ENCODE data around the gene SMIM44.
A peak's percentile ranks its signal among the peaks of the same experiment; 100 is the strongest.

Gene SMIM44

DNA sequence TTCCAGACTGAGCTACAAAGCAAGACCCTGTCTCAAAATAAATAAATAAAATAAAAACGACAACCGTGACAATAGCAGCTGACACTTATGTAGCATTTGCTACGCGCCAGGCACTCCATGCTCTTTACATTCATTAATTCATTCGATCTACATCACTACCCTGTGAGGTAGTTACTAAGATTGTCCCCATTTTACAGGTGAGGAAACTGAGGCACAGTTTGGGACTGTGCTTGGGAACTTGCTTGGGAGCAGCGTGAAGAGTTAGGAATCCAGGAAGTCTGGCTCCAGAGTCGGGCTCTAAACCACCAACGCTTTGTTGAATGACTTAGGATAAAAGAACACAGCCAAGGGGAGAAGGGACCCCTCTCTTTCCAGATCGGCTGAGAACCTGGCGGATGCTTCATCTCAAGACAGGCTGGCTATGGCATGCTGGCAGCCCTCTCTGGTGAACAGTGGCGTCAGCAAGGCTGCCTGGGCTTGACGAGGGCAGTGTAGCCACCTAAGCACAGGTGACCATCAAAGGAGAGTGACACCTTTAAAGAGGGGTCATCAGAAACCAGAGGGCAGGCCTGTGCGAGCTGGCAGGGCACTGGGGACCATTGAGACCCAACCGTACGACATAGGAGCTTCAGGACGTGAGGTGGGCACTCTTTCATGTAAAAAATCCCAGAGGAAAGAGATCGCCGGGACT, 16.6 kb upstream of the SMIM44 start:
- DNase-seq, result no peak

DNA sequence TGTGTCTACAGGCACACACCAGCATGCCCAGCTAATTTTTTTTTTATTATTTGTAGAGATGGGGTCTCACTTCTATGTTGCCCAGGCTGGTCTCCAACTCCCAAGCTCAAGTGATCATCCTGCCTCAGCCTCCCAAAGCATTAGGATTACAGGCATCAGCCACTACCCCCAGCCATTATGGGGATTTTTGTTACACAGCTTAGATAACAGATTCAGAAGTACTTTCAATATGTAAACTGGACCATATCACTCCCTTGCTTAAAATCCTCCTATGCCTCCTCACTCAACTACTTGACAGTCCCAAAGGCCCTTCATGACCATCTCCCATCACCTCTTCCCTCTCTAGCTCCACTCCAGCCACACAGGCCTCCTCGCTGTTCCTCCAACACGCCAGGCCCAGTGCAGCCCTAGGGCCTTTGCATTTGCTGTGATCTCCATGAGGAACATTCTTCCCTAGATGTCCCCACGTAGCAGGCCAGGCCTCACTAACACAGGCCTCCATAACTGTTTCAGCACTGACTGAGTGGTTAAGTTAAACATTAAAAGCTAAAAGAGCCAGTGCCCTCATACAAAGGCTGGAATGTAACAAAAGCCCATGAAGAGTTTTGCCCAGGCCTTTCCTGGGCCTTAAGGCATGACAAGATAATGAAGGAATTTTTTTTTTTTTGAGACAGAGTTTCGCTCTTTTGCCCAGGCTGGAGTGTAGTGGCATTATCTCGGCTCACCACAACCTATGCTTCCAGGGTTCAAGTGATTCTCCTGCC, 14.7 kb upstream of the SMIM44 start:
- no peak for DNase-seq

DNA sequence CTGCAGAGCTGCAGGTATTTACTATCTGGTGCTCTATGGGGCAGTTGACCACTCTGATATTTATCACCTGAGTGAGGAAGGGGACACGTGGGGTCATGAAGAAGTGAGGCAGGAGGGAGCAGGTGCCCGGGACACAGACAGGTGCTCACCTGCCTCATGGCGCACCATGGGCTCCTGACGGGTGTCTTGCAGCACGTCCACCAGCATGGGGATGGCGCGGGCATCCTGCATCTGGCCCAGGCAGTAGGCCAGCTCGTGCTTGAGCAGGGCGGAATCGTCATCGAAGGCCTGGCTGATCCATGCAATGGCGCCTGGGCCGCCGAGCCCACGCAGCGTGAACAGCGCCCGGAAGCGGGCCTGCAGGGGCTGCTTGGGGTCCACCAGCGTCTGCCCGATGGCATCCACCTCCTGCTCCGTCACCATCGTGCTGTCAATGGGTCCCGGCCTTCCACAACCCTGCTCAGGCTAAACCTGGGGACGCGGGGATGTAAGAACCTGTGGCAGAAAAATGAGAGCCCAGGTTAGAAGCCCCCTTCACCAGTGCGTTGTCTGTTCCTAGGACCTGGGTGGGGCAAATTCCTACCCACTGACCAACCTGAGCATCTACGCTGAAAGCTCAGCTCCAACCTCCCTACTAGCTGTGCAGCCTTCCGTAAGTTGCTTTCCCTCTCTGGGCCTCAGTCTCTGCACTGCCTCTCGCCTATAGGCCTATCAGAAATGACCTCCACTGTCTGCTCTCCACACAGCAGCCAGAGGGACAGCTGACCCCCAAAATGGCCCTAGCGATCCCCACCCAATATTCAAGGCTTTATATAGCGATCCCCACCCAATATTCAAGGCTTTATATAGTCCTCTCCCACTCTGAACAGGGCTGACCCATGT, 13.4 kb upstream of the SMIM44 start:
- DNase-seq, result no peak

DNA sequence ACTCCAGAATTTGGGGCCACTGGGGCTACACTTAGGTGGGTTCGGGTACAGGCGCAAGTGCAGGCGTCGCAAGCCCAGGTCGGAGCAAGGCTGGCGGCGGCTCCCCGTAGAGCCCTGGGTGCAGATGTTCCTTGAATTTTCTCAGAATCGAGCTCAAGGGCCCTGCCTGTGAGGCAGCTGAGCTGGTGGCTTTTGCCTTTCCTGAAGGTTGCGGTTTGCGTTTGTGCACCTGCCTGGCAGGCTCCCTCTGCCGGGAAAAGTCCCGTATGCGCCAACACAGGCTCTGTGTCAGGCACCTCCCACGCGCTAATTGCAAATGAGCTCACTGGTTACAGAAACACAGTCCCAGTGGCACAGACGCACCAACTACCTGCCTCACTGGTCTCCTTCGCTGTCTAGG, 11.3 kb upstream of the SMIM44 start:
- DNase-seq, result peak; percentile 73

DNA sequence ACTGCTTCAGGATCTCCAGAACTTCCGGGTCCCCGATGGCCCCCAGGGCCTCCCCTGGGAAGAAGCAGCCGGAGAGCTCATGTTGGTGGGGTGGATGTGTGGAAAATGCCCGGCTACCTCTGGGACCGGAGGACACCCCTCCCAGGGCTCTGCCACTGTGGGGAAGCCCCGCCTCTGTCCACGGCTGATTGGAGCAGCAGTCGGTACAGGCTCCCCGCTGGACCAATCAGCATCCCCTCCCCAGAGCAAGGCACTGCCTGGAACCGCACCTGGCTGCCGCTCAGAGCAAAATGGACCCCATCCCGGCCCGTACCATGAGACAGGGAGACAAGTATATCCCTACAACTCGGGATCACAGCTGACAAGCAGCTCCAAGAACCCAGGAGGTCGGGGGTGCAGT, 10.8 kb upstream of the SMIM44 start:
- DNase-seq, result peak; percentile 60

DNA sequence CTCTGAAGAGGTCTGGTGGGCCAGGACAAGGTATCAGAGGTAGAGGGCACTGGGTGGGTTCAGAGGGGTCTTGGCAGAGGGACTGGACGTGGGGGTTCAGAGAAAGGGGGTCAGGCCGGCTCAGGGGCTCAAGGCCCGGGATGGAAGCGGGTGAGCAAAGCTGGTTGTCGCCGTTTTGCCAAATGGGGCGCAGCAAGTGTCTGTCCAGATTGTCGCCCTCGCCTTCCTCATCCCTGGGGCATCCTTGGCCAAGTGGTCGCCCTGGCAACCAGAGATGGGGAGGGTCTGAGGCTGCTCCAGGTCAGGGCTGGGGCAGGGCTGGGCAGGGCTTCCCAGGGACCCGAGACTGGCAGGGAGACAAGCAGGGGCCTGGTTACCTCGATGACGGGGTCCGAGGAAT, 10.4 kb upstream of the SMIM44 start:
- DNase-seq, result no peak

DNA sequence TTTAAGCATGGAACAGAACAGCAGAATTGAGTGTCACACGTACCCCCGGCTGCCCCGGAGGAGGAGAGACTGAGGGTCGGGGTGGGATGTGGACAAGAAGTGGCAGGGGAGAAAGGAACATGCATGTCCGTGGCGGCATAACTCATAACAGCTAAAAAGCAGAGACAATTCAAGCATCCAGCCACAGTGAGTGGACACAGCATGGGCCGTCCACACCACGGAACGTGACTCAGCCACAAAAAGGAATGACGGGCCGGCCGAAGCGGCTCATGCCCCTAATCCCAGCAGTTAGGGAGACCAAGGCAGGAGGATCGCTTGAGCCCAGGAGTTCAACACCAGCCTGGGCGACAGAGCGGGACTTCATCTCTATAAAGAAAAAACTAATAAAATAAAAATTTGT, 9.7 kb upstream of the SMIM44 start:
- DNase-seq, result no peak

DNA sequence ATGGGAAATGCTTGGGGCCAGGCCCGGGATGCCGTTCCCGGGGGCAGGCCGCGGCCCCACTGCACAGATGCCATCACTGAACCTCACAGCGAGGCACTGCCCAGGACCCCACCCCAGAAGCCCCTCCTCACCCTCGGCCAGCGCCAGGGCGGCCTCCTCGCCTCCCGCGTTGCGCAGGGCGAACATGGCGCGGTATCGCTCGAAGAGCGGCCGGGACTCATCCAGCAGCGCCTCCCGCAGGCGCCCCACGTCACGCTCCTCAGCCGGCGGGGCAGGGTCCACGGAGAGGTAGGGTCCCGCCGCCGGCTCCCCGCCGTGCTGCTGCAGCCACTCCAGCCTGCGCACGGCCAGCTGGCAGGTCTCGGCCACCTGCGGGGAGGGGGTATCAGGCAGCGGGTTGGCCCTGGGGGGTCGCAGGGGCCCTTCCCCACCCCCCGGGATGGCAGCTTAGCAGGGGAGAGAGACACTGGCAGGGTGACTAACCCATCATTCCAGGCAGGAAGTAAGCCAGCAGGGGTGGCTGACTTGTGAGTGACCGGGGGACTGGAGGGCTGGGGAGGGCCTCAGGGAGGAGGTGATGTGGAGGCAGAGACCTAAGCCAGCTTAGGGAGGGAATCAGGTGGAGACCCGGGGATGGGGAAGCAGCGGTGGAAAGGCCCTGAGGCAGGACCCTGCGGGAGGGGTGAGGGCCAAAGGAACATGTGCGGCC, 9.0 kb upstream of the SMIM44 start:
- DNase-seq, result no peak

DNA sequence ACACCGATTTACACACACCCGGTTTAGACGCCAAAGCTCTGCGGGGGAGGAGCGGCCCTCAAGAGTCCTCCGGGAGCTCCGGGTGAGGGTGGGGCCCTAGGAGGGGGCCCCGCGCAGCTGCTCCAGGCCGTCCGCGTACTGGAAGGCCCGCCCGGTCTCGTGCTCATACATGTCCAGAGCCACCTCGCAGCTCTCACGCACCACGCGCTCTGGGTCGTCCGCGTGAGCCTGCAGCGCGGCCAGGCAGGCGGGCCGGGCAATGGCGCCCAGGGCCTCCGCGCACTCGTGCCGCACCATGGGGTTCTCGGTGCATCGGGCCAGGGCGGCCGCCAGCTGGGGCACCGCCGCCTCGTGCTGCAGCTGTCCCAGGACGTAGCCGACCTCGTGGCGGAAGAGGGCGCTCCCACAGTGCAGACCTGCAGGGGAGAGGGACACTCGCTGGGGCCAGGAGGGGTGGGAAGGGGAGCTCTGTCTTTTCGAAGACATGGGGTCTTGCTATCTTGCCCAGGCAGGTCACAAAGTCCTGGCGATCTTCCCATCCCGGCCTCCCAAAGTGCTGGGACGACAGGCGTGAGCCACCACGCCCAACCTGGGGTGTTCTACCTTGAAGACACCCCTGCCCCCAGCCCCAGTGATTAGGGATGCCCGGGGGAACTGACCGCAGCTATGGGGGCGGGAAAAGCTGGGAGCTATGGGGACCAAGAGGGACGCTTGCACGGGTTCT, 8.3 kb upstream of the SMIM44 start:
- no peak for DNase-seq

DNA sequence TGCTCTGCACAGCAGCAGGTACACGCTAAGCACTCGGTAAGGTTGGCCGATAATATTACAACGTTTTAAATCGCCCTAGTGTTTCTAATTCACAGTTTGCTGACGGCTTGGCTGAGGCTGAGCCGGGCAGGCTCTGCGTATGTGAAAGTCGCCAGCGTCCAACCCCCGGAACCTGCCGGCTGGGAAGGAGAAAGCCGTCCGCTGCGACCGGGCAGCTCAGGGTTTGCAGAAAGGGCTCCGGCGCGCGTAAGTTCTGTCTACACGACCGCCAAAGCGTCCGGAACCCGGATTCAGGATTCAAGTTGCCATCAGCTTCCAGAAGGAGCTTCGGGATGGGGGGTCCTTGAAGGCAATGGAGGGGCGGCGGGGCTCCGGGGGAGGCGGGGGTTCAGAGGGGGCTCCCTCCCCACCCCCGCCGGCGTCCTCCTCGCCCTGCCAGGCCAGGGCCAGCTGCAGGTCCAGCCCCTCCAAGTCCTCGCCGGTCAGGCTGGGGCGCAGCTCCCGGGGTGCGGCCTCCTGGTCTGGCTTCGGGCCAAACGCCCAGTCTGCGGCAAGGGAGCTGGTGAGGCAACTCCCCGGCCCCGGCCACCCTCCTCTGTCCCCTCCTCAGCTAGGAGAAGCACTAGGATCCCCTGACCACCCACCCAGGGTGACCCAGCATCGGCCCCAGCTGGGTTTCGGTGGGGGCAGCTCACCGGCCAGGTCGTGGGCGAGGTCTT, 575 bp downstream of the SMIM44 start:
- no peak for DNase-seq

DNA sequence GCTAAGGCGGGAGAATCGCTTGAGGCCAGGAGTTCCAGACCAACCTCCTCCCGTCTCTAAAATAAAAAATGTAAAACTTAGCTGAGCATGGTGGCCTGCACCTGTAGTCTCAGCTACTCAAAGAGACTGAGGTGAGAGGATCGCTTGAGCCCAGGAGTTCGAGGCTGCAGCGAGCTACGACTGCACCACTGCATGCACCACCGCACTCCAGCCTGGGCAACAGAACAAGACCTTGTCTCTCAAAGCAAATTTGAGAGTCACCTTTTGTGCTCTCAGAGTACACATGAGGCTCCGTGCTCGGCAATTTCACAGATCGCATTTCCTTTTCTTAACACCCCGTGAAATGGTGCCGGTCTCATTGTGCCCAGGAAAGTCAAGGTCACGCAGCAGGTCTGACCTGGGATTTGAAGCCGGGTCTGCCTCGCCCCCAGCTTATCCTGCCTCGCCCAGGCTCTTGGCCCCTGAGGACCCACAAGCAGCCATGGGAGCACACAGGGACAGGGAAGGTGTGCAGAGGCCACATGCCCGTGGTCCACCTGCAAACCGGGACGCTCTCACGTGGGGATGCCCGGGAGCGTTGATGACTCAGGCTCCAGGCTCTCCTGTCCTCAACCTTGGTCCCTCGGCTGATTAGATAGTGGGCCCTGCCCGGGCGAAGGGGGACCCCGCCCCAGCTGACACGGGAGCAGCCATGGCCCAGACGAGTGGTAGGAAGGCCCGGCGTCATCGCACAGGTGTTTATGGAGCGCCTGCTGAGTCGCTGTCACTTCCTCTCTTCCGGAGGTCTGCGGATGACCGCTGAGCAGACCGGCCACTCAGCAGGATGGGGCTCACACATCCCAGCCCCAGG, 1.8 kb downstream of the SMIM44 start:
- no peak for DNase-seq

DNA sequence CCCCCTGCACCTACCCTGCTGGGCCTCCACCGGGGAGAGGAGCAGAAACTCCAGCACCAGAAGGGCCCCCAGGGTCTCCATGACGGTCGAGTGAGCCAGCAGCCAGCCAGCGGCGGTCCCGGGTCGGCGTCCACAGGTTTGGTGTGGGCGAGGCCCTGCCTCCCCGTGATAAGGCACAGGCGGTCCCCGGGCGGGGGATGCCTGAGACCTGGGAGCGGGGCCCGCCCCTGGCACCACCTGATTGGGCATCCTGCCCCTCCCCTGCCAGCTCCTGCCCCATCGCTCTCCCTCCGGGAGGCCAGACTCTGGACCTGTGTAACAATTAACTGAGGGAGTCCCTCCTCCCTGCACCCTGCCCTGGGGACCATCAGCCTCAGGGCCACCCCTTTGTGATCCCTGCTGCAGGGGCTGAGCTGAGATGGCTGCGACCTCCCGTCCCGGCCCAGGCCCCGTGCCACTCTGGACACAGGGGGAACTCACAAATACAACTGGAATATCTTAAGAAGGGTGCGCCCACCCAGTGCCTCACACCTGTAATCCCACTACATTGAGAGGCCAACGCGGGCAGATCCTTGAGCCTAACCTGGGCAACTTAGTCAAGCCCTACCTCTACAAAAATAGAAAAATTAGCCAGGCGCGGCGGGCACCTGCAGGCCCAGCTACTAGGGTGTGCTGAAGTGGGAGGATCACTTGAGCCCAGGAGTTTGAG, 2.7 kb downstream of the SMIM44 start, which contains the start of gene SMIM24:
SMIM24 (minus strand) TSS at position 143 of the 709 bp plus-strand sequence; CDS start at position 81, 62 bp downstream.
- DNase-seq, result no peak

DNA sequence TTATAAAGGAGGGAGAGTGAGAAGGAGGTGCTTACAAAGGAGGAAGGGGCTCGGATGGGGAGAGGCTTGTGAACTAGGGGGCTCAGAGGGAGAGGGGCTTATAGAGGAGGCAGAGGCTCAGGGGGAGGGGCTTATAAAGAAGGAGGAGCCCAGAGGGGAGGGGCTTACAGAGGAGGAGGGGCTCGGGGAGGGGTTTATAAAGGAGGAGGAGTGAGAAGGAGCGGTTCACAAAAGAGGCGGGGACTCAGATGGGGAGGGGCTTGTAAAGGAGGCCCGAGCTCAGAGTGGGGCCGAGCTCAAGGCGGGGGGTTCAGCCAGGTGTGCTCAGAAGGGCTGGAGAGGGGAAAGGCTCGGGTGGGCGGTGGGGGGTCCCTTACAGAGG, 3.4 kb downstream of the SMIM44 start:
- DNase-seq, result no peak

DNA sequence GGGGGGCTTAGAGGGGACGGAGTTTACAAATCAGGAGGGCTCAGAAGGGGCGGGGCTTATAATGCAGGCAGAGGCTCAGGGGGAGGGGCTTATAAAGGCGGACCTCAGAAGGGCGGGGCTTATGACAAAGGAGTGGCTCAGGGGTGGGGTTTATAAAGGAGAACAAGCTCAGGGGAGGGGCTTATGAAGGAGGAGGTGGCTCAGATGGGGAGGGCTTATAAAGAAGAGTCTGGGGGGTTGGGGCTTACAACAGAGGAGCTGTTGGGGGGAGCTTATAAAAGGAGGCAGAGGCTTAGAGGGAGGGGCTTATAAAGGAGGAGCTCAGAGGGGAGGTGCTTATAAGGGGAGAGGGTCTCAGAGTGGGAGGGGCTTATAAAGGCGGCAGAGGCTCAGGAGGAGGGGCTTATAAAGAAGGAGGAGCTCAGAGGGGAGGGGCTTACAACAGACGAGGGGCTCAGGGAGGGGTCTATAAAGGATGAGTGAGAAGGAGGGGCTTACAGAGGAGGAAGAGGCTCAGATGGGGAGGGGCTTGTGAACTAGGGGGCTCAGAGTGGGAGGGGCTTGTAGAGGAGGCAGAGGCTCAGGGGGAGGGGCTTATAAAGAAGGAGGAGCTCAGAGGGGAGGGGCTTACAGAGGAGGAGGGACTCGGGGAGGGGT, 3.9 kb downstream of the SMIM44 start:
- peak; percentile 43 for DNase-seq

DNA sequence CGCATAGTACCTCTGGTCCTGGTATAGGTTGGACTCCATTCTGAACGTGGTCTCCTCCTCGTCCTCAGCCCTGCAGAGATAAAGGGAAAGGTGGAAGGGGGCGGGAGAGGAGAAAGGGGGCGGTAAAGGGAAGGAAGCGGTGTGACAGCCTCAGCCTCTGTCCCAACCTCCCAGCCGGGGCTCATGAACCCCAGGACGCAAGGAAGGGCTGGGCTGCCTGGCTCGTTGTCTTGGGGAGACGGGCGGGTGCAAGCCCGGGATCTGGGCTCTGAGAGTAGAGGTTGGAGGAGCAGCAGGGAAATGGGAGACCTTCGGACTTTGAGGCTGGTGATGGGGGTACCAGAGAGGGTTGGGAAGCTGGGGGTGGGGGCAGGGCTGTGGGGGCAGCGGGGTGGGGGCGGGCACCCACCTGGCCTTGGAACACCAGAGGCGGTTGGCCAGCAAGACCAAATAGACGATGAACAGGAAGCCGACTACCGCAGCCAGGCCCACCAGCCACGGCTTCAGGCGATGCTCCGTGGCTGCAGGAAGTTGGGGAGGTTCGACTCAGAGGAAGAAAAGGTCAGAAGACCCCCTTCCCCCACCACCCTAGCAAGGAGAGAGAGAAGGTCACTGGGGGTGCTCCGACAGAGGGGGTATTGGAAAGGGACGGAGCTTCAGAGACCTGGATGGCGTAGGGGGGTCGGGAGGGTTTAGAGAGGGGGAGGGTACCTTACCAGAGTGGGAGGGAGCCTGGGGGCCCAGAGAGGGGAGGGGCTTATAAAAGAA, 4.6 kb downstream of the SMIM44 start:
- DNase-seq, result no peak

DNA sequence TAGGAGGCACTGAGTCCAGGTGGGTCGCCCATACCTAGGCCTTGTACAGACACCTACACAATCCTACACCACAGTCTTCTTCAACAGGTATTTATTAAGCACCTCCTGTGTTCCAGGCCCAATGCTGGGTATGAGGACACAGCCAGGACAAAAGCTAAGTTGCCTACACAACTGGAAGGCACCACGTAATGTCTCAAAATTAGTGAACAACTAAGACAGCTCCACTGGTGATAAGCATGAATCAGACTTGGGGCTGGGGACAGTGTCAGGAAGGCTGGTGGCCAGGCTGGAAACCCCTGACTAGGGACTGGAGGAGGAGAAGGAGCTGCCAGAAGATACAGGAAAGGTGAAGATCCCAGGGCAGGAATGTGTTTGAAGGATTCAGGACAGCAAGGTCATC, 5.3 kb downstream of the SMIM44 start:
- DNase-seq, result no peak

DNA sequence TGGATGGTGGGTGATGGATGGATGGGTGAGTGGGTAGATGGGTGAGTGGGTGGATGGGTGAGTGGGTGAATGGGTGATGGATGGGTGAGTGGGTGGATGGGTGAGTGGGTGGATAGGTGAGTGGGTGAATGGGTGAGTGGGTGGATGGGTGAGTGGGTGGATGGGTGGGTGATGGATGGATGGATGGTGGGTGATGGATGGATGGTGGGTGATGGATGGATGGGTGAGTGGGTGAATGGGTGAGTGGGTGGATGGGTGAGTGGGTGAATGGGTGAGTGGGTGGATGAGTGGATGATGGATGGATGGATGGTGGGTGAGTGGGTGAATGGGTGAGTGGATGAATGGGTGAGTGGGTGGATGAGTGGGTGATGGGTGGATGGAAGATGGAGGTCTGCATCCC, 5.7 kb downstream of the SMIM44 start:
- DNase-seq, result no peak

DNA sequence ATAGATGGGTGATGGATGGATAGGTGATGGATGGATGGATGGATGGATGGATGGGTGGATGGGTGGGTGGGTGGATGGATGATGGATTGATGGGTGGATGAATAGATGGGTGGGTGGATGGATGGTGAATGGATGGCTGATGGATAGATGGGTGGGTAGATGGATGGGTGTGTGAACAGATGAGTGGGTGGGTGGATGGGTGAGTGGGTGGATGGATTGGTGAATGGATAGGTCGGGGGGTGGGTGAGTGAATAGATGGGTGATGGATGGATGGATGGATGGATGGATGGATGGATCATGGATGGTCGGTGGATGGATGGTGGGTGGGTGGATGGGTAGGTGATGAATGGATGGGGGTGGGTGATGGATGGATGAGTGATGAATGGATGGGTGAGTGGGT, 6.4 kb downstream of the SMIM44 start:
- DNase-seq, result no peak

DNA sequence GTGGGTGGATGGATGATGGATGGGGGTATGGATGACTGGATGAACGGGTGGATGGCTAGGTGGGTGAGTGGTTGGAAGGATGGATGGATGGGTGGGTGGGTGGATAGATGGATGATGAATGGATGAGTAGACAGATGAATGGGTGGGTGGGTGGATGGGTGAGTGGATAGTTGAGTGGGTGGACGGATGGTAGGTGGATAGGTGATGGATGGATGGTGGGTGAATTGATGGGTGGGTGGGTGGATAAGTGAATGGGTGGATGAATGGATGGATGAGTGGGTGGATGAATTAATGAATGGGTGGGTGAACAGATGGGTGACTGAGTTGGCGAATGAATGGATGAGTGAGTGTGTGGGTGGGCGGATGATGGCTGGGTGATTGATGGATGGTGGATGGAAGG, 7.8 kb downstream of the SMIM44 start:
- DNase-seq, result no peak
